Tibial nerve (tissue), 4 donors: Measurements from ENCODE around the gene ANKUB1.

Source experiments
- CTCF ChIP-seq, 5 experiments: fragments of 200-600 bp in 3 of 5; fragments of 450-650 bp in 2 of 5; sonication (generic) in 3 of 5; IDR thresholded peaks; one replicate each; pipeline ENCODE4 v1.5.1; 2016 to 2019; ENCODE audit warnings: antibody characterized with exemption in 5 of 5, mild to moderate bottlenecking in 3 of 5, moderate library complexity in 2 of 5
- EP300 ChIP-seq, 2 donors: sonication (generic); formaldehyde crosslinking; IDR thresholded peaks; one replicate each; pipeline ENCODE4 v1.6.1; 2017; ENCODE audit warnings: antibody characterized with exemption in 2 of 2, mild to moderate bottlenecking in 1 of 2
- POLR2A ChIP-seq, 2 donors: fragments of 450-650 bp; IDR thresholded peaks; one replicate each; pipeline ENCODE4 v1.6.1; 2017; ENCODE audit warnings: antibody characterized with exemption in 2 of 2, mild to moderate bottlenecking in 2 of 2, moderate library complexity in 2 of 2

- no peak for TF ChIP-seq CTCF (IDR thresholded peaks at IDR 0.05)
- no peak for TF ChIP-seq POLR2A (IDR thresholded peaks at IDR 0.05)
- no peak for TF ChIP-seq EP300 (IDR thresholded peaks at IDR 0.05)
These were observed 27.1 kb upstream of the ANKUB1 start for GRCh38 chr3:149819432-149819831.
